NCI-H187 (cell line): ENCODE measurements around the gene PET117.
"Not testable (repeated sequence)": the region's sequence is repeated elsewhere in the genome, so short reads cannot be mapped to it uniquely, and the experiment has no call there.

ENCODE experiments used
- DNase-seq, 2 experiments: peaks; one replicate each; lab custom pipeline; 2025; lab: John Stamatoyannopoulos, UW

The PET117 gene

GRCh38 chr20:18137412-18138265 lies at the start of gene PET117, which contains the start of gene KAT14:
Gene PET117 (plus strand): TSS chr20:18137863. CDS start chr20:18137956, 93 bp downstream.
Gene KAT14 (plus strand): TSS chr20:18137863. CDS start chr20:18142661, 4,798 bp downstream.
- DNase-seq, result peak; percentile 64 to 68

- not testable (repeated sequence) for DNase-seq
These were observed 49.4 kb upstream of the PET117 start for GRCh38 chr20:18088298-18088697.

- not testable (repeated sequence) for DNase-seq
These were observed 48.8 kb upstream of the PET117 start for GRCh38 chr20:18088841-18089240.

- DNase-seq, result no peak
These were observed 47.6 kb upstream of the PET117 start for GRCh38 chr20:18090044-18090443.

- DNase-seq, result no peak
These were observed 47.2 kb upstream of the PET117 start for GRCh38 chr20:18090477-18090876.

- DNase-seq, result no peak
These were observed 46.0 kb upstream of the PET117 start for GRCh38 chr20:18091623-18092022.

GRCh38 chr20:18092890-18093289 lies 44.8 kb upstream of the PET117 start:
- no peak for DNase-seq

- no peak for DNase-seq
These were observed 44.3 kb upstream of the PET117 start for GRCh38 chr20:18093388-18093787.

- no peak for DNase-seq
These were observed 43.5 kb upstream of the PET117 start for GRCh38 chr20:18094191-18094590.

GRCh38 chr20:18100569-18100968 lies 37.1 kb upstream of the PET117 start:
- not testable (repeated sequence) for DNase-seq

GRCh38 chr20:18101125-18101810 lies 36.4 kb upstream of the PET117 start:
- no peak for DNase-seq

- no peak for DNase-seq
These were observed 34.2 kb upstream of the PET117 start for GRCh38 chr20:18103497-18103896.

- no peak for DNase-seq
These were observed 29.3 kb upstream of the PET117 start for GRCh38 chr20:18108326-18108725.

GRCh38 chr20:18128574-18128973 lies 9.1 kb upstream of the PET117 start:
- DNase-seq, result not testable (repeated sequence)

GRCh38 chr20:18132663-18133062 lies 5.0 kb upstream of the PET117 start:
- no peak for DNase-seq

- no peak for DNase-seq
These were observed 3.7 kb upstream of the PET117 start for GRCh38 chr20:18133962-18134361.

- no peak for DNase-seq
These were observed 561 bp downstream of the PET117 start for GRCh38 chr20:18138266-18138582.

GRCh38 chr20:18138639-18139583 lies 1.2 kb downstream of the PET117 start:
- DNase-seq, result no peak

GRCh38 chr20:18139832-18140231 lies 2.2 kb downstream of the PET117 start:
- no peak for DNase-seq

- DNase-seq, result no peak
These were observed 7.0 kb downstream of the PET117 start for GRCh38 chr20:18144541-18145099.

- DNase-seq, result no peak
These were observed 16.7 kb downstream of the PET117 start for GRCh38 chr20:18154342-18154741.

- no peak for DNase-seq
These were observed 18.4 kb downstream of the PET117 start for GRCh38 chr20:18156045-18156444.
